Measurements from ENCODE around the gene KRT81.
A peak's percentile ranks its signal among the peaks of the same experiment; 100 is the strongest.

KRT81 gene

DNA sequence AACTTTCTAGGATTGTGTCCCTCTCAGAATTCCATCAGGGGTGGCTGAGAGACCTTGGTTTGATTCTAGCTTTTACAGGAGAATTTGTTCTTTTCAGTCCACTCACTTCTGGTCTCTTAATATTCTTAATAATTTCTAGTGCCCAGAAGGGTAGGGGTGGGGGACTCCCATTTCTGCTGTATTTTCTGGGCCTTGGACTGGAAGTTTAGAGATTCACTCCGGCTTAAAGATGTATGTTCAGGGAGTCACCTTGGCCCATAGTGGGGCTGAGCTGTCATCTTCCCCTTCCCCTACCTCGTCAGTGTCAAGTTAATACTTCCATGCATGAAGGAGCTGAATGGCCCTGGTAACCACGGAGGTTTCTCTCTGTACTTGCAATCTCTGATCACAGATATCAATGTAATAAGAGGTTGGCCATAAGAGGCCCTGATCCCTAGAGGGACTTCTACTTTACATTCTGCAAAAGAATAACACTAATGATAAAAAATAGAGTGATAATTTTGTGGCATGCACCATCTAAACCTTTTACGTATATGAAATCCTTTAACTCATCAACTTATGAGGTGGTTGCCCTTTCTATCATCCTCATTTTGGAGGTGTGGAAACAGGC, 6.7 kb downstream of the KRT81 start:
- no peak for DNase-seq
- Histone ChIP-seq H3K4me3 (no peak overlapping the region), H3K36me3 (no peaks in the 10 kb centered on the region), H3K27me3 (no peaks in the 10 kb centered on the region), H3K27ac (no peak overlapping the region), H3K4me1 (peaks cover 0 to 22% (median 20%) of the 10 kb centered on the region in 4 donors), H3K9me3 (no peaks in the 10 kb centered on the region)
- intact Hi-C loops (cut with DNase I; ENCODE audit: low total_unique reads), result no loop called here
- TF ChIP-seq, protein P1, sequence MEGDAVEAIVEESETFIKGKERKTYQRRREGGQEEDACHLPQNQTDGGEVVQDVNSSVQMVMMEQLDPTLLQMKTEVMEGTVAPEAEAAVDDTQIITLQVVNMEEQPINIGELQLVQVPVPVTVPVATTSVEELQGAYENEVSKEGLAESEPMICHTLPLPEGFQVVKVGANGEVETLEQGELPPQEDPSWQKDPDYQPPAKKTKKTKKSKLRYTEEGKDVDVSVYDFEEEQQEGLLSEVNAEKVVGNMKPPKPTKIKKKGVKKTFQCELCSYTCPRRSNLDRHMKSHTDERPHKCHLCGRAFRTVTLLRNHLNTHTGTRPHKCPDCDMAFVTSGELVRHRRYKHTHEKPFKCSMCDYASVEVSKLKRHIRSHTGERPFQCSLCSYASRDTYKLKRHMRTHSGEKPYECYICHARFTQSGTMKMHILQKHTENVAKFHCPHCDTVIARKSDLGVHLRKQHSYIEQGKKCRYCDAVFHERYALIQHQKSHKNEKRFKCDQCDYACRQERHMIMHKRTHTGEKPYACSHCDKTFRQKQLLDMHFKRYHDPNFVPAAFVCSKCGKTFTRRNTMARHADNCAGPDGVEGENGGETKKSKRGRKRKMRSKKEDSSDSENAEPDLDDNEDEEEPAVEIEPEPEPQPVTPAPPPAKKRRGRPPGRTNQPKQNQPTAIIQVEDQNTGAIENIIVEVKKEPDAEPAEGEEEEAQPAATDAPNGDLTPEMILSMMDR (IDR thresholded peaks at IDR 0.05), result no peak

DNA sequence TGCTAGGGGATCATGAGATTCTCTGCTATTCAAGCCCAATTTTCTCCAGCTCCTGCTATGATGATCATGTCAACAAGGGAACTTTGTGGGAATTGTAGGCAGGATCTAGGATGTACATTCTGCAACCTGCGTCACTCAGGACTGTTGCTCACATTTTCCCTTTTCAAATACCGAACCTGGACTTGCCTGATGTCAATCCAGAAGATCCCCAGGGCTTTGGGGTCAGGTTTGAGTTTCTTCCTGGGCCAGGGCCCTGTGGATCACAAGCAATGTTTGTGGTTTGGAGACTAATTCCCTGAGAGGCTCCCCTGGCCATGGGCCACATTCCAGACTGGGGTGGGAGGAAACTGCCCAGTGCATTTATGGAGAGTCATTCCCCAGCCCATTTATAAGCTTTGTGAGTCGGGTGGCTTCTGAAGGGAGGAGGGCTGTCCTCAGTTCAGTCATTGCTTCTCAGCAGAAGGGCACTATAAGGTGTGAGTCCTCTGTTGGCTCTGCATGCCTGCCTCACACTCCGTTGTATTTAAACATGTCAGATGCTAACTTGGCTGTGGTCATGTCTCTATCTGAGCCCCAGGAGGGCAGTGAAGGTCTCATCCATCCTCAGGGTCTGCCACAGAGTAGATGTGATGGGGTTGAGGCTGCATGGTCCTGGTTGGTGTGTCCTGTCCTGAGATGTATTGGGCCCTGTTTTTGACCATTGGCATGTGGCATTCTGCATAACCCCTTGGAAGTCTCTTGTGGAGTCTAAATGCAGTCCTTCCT, 10.4 kb downstream of the KRT81 start:
- Histone ChIP-seq H3K27me3 (no peaks in the 10 kb centered on the region), H3K9me3 (no peaks in the 10 kb centered on the region), H3K36me3 (no peaks in the 10 kb centered on the region), H3K4me3 (no peak overlapping the region), H3K4me1 (peaks cover 0 to 40% (median 32%) of the 10 kb centered on the region in 4 donors), H3K27ac (peak overlapping the region; percentile 62 to 73)
- DNase-seq, result peak; percentile 50 to 92
- intact Hi-C loops (cut with DNase I; ENCODE audit: low total_unique reads), result no loop called here
- TF ChIP-seq, protein P1 (IDR thresholded peaks at IDR 0.05), result peak in 1 of 2 experiments; percentile 5

DNA sequence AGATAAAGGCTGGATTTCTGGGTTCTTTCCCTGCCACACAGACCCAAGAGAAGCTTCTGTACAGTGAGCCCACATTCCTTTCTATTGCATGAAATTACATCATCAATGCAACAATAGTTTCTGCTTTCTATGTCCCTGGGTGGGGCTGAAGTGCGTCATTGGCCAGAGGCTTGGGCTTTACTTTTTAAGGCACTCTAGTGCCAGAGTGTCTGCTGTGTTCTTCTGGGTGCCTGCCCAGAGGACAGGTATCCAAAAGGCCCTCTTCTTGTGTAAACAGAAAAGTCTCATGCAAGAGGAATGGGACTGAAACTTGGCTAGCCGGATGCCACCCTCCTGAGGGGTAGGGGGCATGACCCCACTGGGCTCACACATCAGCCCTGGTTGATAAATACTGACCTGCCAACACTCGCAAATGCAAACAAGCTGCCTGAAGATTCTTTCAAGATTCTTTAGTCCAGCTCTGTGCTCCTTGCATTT, 11.0 kb downstream of the KRT81 start:
- peak; percentile 47 to 85 for DNase-seq
- Histone ChIP-seq H3K36me3 (no peaks in the 10 kb centered on the region), H3K9me3 (no peaks in the 10 kb centered on the region), H3K27me3 (no peaks in the 10 kb centered on the region), H3K4me3 (no peak overlapping the region), H3K27ac (peak overlapping the region; percentile 62 to 73), H3K4me1 (peaks cover 0 to 40% (median 32%) of the 10 kb centered on the region in 4 donors)
- intact Hi-C loops (cut with DNase I; ENCODE audit: low total_unique reads), result no loop called here
- TF ChIP-seq, protein P1 (IDR thresholded peaks at IDR 0.05), result no peak

GRCh38 chr12:52279422-52280318, 11.7 kb downstream of the KRT81 start:
- Histone ChIP-seq H3K27ac (peak overlapping the region; percentile 62 to 73), H3K4me3 (no peak overlapping the region), H3K36me3 (no peaks in the 10 kb centered on the region), H3K9me3 (no peaks in the 10 kb centered on the region), H3K27me3 (no peaks in the 10 kb centered on the region), H3K4me1 (peaks cover 0 to 40% (median 32%) of the 10 kb centered on the region in 4 donors)
- no peak for DNase-seq
- intact Hi-C loops (cut with DNase I; ENCODE audit: low total_unique reads), result loop anchor here (2.0 kb wide), 1 partner anchor 31 kb away; no protein-coding TSS in a partner anchor
- TF ChIP-seq, protein P1 (IDR thresholded peaks at IDR 0.05), result no peak

Data from tibial artery (tissue), 4 donors.